Measurements from ENCODE around the gene UGT1A5.

- no peak for TF ChIP-seq E4F1 (IDR thresholded peaks at IDR 0.05; ENCODE audit: borderline replicate concordance, partially characterized antibody)
- TF ChIP-seq CTCF (IDR thresholded peaks at IDR 0.05 in 2 of 3, conservative IDR thresholded peaks at IDR 0.05 in 1 of 3; ENCODE audit: control insufficient read depth in 2 of 3, extremely low read depth in 1 of 3, insufficient read depth in 1 of 3, low read depth in 3 of 3, low read length in 3 of 3) = no peak
- TF ChIP-seq EZH2 (IDR thresholded peaks at IDR 0.05; ENCODE audit: borderline replicate concordance, control insufficient read depth, low read depth, low read length) = no peak
- no peak for TF ChIP-seq ZNF384 (IDR thresholded peaks at IDR 0.05; ENCODE audit: borderline replicate concordance, low read depth, low read length)
- no peak for TF ChIP-seq NR2C2 (IDR thresholded peaks at IDR 0.05; ENCODE audit: borderline replicate concordance, control insufficient read depth, insufficient read length, low read depth)
- TF ChIP-seq, protein P1, sequence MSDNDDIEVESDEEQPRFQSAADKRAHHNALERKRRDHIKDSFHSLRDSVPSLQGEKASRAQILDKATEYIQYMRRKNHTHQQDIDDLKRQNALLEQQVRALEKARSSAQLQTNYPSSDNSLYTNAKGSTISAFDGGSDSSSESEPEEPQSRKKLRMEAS (IDR thresholded peaks at IDR 0.05; ENCODE audit: low read depth, low read length) = no peak
- no peak for TF ChIP-seq FOXM1 (IDR thresholded peaks at IDR 0.05; ENCODE audit: low read depth, low read length)
- no peak for TF ChIP-seq PAX5 (IDR thresholded peaks at IDR 0.05; ENCODE audit: borderline replicate concordance, low read depth, low read length)
- no peak for TF ChIP-seq SMAD1 (IDR thresholded peaks at IDR 0.05; ENCODE audit: low read depth, partially characterized antibody)
- TF ChIP-seq, protein P2, sequence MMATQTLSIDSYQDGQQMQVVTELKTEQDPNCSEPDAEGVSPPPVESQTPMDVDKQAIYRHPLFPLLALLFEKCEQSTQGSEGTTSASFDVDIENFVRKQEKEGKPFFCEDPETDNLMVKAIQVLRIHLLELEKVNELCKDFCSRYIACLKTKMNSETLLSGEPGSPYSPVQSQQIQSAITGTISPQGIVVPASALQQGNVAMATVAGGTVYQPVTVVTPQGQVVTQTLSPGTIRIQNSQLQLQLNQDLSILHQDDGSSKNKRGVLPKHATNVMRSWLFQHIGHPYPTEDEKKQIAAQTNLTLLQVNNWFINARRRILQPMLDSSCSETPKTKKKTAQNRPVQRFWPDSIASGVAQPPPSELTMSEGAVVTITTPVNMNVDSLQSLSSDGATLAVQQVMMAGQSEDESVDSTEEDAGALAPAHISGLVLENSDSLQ (IDR thresholded peaks at IDR 0.05) = no peak
- no peak for TF ChIP-seq POLR2A (IDR thresholded peaks at IDR 0.05; ENCODE audit: low read depth, low read length)
- TF ChIP-seq BRCA1 (IDR thresholded peaks at IDR 0.05; ENCODE audit: low read depth, low read length) = no peak
- TF ChIP-seq SMC3 (IDR thresholded peaks at IDR 0.05; ENCODE audit: borderline replicate concordance, low read length) = no peak
These were observed 47.3 kb downstream of the UGT1A5 start, which contains the start of gene UGT1A1 for GRCh38 chr2:233760043-233760442.

Data from GM12878 (cell line).